Right forelimb (tissue), 1 donor: ENCODE data around the gene RDH8.
A peak's percentile ranks its signal among the peaks of the same experiment; 100 is the strongest.
"Not testable (repeated sequence)": the region's sequence is repeated elsewhere in the genome, so short reads cannot be mapped to it uniquely, and the experiment has no call there.

ENCODE experiments used
- DNase-seq: peaks from one replicate; pipeline ENCODE4 v3.0.0-alpha.2; 2018

RDH8 gene

DNA sequence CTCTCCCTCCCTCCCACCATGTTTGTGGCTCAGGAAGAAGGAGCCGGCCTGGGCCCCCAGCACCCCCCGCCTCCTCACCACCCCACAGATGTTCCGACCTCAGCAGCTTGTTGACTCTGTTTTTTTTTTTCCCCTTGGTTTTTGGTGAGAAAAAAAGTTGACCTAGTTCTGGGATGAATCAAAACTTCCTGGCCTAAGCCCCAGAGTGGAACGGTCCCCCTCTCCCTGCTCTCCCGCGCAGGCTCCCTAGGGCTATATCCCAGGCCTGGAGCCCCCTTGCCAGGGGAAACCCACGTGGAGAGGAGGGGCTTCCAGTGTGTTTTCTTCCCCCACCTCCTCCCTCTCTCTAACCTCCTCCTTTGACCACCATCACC, 7.0 kb upstream of the RDH8 start:
- peak; percentile 67 for DNase-seq

DNA sequence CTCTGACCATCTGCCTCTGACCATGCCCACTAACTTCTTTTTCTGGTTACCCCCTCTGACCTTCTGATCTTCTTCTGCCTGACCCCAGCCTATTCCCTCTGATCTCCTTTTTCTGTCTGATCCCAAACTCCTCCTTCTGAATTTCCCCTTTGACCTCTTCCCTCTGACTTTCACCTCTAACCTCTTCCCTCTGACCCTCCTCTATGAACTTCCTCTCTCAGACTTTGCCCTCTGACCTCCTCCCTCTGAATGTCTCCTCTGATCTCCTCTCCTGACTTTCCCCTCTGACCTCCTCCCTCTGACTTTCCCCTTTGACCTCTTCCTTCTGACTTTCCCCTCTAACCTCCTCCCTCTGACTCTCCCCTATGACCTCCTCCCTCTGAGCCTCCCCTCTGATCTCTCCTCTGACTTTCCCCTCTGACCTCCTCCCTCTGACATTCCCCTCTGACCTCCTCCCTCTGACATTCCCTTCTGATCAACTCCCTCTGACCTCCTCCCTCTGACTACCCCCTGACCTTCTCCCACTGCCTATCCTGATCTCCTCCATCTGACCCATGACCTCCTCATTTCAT, 6.4 kb upstream of the RDH8 start:
- DNase-seq: no peak

DNA sequence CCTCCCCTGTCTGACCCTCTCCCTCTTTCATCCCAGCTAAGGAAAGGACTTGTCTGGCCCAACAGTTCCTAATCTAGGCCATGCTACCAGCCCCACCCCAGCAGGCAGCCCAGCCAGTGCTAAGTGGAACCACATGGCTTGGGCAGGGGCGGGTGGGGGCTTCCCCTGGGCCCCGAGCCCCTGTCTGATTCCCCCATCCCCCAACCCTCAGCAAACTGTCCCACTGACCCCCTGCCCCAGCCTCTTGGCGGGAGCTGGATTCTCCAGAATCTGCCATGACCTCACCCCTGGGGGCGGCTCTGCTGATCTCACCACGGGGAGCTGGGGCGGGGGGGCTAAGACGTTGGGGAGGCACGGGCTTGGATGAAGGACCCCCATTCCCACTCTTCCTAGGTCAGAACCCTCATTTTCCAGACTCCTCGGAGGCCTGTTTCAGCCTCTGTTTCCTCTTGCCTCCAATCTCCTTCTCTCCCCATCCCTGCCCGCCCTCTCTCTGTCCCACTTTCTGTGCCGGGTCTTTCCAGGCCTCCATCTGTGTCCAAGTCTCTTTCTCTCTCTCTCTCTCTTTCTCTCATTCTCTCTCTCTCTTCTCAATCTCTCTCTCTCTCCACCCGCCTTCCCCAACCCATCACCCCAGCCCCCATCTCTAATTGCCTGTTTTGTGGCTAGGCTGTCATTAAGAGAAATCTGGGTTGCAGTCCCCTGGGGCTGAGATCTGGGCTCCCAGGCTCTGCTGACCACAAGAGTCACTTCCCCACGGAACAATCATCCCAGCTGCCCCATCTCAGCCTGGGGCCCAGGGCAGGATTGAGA, 5.7 kb upstream of the RDH8 start:
- DNase-seq: peak; percentile 73

DNA sequence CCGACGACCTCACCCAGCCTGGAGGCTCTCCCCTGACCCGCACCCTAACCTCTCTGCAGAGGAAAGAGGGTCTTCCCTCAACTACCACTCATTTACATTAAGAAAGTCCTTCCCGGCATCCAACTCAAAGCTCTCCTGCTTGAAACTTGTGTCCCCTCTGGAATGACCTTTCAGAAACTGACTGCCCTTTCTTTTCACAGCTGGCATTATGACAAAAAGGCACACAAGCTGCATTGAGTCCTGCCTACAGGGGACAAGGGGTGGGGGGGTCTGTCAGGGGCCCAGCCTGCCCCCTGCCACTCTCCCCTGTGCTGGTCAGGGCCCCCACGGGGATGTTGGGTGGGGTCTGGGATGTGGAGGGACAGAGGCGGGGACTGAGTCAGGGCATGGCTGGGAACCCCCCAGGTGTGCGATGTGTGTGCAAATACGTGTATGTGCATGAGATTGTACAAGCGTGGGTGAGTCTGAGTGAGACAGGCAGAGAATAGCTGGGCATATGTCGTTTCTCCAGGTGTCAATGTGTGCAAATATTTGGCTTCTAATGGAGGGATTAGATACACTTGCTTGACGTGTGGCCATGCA, 5.0 kb upstream of the RDH8 start:
- no peak for DNase-seq

DNA sequence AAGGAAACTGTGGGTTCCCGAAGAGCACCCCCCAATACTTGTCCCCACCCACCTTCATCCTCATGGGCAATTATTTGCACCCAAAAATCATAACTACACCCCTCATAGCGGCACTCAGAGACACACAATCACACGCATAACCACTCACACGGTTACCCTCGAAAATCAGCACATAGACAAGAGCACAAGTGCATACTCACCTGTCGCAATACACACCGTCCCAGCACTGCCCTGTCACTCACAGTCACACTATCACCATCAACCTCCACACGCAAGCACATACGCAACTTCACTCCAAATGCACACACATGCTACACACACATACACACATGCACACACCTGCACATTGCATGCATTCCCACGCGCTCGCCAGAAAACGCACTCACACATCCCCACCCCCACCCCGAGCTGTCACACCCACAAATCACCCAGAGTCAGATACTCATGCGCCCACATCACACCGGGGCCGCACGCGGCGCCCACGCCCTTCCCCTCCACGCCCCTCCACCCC, 3.5 kb upstream of the RDH8 start:
- DNase-seq: no peak

DNA sequence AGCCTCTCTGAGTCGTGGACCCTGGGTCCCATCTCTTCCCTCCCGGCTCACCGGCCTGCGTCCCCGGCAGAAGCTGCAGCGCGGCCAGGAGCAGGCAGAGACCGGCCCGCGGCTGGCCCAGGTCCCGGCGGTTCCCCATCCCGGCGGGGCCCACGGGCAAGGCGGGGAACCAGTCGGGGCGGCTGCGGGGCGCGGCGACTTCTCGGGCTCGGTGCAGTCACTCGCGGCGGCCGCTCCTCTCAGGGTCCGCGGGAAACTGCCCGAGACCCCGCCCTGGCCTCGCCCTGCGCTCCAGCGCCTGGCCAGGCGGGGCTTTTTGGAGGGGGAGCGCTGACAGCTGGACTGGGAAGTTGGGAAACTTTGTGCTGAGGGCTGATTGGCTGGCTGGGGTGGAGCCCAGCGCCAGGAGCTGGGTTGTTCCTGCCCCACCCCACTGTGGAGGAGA, 3.0 kb upstream of the RDH8 start, which contains the start of gene COL5A3:
Gene COL5A3, minus strand, starts transcription at position 258 of the 445 bp plus-strand sequence. Its CDS starts 119 bp downstream, at position 139.
- peak; percentile 76 for DNase-seq

DNA sequence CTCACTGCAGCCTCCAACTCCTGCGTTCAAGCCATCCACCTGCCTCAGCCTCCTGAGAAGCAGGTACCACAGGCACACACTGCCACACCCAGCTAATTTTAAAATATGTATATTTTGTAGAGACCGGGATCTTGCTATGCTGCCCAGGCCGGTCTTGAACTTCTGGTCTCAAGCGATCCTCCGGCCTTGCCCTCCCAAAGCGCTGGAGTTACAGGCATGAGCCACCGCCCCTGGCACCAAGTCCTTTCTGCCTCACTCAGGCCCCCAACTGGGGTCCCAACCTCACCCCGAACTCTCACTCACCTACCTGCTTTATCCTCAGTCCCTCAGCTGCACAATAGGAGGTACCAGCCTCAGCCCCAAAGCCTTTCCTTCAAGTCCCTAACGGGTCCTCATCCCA, 2.3 kb upstream of the RDH8 start:
- DNase-seq: no peak

DNA sequence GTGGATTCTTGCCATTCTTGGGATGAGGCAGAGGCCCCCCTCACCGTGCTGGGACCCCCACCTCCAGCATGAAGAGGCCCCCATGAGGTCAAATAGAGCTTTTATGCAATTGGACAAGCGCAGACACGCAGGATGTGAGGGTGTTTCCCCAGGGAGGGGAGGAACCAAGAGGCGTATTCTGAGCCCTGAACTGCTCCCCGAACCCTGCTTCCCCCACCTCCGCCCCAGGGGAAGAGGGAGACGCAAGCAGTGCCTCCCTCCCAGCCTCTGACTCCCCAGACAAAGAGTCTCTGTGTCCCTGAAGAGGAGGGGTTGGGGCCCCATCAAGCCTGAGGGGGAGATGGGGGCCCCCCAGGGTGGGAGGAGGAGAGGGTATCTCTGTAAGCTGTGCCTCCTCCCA, 1.3 kb upstream of the RDH8 start:
- DNase-seq: no peak

DNA sequence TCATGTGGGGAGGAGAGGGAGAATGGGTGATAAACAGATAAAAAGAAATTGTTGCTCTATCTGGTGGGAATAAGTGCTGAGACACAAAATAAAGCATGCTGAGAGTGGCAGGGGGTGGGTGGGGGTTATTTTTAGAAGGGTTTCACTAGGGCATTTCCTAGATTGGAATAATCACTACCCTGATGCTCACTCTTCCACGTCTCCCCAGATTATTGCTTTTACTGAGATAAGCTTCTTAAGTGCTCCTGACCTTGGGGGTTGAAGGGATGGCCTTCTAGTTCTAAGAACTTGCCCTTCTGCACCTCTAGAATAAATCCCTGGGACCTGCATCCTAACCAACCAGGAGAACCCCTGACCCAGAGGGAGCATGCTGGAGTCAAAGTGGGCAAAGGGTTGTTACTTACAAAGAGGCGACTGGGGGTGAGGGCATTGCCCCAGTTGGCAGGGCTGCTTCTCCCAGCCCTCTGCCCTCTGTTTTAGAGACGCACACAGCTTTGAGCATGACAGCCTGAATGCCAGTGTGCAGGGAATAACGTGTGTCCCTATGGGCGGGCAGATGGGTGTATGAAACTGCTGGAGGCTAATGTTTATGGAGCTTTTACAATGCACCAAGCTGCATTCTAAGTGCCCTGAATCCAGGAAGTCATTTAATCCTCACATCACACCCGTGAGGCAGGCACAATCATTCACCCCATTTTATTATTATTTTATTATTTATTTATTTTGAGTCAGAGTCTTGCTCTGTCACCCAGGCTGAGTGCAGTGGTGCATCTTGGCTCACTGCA, 743 bp downstream of the RDH8 start:
- DNase-seq: no peak

DNA sequence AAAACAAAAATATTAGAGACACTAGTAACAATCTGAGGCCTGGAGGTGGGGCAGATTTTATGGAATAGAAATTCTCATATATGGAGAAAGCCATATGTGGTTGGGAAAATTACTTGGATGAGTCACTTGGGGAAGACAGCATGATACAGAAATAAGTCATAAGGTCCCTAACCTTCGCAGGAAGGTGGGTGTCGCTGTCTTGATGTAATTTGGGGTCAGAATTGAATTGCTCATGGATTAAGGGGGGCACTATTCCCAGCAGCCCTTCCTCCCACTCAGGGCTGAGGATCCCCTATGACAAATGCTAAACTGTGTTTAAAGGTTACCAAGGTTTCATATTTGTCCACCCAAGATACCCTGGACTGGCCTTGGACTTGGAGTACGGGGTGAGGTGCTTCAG, 5.0 kb downstream of the RDH8 start:
- DNase-seq: no peak

DNA sequence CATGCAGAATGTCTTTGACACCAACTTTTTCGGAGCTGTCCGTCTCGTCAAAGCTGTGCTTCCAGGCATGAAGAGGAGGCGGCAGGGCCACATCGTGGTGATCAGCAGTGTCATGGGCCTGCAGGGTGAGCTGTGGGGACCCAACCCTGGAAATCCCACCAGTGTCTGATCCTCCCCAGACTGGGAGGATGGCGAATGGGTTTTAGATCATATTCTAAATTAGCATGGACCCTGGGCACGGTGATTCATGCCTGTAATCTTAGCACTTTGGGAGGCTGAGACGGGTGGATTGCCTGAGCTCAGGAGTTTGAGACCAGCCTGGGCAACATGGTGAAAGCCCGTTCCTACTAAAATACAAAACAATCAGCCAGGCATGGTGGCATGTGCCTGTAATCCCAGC, 5.5 kb downstream of the RDH8 start:
- no peak for DNase-seq

DNA sequence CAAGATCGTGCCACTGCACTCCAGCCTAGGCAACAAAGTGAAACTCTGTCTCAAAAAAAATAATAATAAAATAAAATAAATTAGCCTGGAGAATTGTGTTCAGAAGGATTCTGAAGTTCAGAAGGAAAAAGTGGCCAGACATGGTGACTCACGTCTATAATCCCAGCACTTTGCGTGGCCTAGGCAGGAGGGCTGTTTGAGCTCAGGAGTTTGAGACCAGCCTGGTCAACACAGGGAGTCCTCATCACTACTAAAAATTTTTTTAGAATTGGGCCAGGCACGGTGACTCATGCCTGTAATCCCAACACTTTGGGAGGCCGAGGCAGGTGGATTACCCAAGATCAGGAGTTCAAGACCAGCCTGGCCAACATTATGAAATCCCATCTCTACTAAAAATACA, 6.0 kb downstream of the RDH8 start:
- no peak for DNase-seq

DNA sequence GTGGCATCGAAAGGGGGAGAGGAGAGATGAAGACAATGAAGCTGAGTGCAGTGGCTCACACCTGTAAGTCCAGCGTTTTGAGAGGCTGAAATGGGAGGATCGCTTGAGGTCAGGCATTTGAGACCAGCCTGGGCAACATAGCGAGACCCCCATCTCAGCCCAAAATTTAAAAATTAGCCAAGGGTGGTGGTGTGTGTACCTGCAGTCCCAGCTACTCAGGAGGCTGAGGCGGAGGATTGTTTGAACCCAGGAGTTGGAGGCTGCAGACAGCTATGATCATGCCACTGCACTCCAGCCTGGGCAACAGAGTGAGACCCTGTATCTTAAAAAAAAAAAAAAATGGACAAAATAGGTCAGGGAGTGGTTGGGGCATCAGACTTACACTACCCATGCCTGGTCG, 7.6 kb downstream of the RDH8 start:
- no peak for DNase-seq

DNA sequence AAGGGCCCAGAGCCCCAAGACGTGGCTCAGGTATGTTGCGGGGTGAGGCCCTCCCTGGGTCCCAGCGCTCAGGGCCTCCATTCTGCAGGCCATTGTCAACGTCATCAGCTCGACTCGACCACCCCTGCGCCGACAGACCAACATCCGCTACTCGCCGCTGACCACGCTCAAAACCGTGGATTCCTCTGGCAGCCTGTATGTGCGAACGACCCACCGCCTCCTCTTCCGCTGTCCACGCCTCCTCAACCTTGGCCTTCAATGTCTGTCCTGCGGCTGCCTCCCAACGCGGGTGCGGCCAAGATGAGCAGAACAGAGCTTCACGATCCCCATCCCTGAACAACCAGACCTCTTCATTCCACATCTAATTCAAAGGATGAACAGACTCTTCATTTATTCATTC, 8.2 kb downstream of the RDH8 start:
- no peak for DNase-seq

DNA sequence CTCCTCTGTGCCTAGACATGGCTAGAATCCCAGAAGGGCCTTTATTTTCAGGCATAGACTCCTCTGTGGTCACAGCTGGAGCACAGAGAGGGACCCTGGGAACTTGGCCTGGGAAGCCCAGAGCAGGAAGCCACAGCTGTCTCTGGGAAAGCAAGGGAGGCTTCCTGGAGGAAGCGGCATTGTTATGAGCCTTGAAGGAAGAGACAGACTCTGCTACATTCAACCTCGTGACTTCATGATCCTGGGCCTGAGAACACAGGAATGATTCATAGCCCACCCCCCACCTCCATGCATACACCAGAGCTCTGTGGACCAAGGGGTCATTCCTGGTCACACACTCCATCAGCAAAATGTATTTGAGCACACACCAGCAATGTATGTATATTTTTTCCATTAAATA, 8.6 kb downstream of the RDH8 start:
- no peak for DNase-seq

DNA sequence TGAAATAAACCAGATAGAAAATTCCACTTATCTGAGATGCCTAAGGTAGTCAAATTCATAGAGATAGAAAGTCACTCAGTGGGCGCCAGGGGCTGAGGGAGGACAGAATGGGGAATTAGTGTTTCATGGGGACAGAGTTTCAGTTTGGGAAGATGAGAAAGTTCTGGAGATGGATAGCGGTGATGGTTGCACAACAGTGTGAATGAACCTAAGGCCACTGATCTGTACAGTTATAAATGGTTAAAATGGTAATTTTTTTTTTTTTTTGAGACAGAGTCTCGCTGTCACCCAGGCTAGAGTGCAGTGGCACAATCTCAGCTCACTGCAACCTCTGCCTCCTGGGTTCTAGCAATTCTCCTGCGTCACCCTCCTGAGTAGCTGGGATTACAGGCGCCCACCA, 9.8 kb downstream of the RDH8 start:
- not testable (repeated sequence) for DNase-seq

DNA sequence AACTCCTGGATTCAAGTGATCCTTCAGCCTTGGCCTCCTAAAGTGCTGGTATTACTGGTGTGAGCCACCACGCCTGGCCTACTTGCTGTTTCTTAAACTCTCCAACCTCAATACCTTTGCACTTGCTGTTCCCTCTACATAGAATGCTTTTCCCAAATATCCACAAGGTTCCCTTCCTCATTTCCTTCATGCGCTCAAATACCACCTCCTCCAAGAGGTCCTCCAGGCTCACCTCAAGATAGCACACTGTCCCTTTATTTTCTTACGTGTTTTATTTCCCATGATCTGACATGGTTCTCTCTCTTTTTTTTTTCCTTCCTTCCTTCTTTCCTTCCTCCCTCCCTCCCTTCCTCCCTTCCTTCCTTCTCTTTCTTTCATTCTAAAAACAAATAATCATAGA, 13.5 kb downstream of the RDH8 start:
- DNase-seq: no peak

DNA sequence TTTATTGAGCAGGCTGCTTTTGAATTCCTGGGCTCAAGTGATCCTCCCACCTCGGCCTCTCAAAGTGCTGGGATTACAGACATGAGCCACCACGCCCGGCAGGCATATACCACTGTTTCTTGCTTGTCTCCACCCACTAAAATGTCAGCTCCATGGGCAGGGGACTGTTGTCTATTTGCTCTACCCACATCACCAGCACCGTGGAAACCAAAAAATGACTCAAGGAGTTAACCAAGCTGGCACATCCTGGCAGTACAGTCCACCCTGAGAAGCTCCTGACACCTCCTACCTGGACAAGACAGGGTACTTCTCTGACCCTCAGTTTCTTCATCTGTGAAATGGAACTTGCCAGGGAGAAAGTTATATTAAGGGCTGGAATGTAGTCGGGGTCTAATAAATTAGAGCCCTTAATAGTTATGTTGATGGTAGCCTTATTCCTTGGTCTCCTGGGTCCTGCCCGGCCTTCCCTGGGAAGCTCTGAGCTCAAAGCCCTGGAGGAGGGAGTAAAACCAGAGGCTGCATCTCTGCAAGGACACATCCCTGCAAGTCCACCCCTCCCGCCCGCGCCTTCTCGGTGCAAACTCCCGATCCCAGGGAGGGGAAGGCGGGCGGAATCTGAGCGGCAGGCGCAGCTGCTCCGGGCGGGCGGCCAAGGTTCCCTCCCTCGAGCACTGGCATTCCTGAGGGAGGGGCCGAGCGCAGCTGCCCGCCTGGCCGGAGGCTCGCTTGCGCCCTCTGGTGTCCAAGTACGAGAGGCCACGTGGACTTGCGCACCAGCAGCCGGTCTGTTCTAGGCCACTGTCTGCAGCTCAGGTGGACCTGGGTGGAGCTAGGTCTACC, 14.1 kb downstream of the RDH8 start:
- peak; percentile 98 for DNase-seq

DNA sequence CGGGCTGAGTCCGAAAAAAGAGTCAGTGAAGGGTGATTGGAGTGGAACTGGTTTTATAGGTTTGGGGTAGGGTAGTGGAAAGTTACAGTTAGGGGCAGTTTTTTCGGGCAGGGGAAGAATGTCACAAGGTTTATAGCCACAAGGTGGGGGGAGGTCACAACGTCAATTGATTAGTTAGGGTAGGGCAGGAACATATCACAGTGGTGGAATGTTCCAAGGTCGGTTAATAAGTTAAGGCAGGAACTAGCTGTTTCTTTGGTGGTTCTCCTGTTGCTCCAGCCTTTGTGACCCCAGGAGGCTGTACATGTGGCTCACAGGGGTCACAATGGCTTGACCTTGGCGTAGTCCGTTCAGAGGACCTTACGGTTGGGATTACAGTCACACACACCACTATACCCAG, 20.3 kb downstream of the RDH8 start:
- DNase-seq: no peak

DNA sequence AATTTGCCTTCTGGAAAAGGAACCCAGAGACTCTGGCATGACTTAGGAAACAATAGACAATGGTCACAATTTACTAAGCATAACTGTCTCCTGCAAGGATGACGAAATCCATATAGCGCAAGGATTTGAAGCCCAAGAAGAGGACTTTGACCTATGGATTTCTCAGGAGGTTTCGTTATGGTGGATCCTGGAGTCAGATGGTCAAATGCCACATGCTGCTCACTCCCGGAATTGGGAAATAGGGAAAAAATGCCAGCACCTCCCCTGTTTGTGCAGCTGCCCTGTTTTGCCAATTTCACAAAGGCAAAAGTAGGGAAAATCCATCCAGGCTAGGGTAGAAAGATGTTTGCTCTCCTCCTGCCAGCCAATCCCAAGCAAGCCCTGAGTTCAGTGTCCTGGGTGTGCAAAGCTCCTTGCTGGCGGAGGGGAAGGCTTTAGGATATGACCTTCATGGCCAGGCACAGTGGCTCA, 23.4 kb downstream of the RDH8 start:
- no peak for DNase-seq

DNA sequence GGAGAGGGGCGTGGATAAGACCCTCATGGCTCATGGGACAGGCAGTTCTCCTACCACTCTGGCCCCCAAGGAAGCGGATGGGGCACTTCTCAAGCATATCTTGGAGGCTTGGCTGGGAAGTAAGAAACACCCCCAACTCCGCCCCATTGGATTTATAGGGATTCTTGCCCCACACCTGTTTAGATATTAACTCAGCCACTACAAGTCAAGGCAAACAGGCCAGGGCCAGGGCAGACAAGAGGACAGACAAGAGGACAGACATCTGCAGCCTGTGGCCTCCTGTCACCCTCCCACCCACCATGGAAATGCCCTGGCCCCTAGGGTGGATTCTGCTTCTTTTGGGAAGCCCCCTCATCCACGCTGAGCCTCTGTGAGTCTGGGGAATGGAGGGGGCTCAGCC, 24.1 kb downstream of the RDH8 start:
- no peak for DNase-seq

DNA sequence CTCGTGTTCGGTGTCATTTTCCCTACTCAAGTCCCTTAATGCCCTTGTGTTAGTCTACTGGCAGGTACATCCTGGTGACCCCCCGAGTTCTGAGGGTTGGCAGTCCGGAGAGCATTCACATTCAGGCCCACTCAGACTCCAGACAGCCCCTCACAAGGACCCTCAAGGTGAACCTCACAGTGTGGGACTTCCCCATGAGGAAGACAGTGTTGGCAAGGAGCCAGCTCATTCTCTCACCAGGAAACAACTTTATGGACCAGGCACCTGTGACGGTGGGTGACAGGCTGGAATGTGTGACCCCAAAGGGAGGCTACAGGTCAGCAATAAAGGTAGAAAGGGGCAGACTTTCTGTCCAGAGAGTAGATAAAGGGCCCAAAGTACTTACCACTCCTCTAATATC, 24.5 kb downstream of the RDH8 start:
- DNase-seq: no peak
